HEK293T (cell line): ENCODE measurements around the gene DLG1.

Experiments used
- CTCF ChIA-PET: fragments of 350-600 bp; formaldehyde crosslinking; extraction: SDS; loops from one replicate; lab custom pipeline; 2021; ENCODE audit warnings: antibody characterized with exemption, inconsistent platforms; lab: Yijun Ruan, JAX
- POLR2A ChIA-PET: fragments of 350-600 bp; formaldehyde crosslinking; extraction: SDS; loops from one replicate; lab custom pipeline; 2020; ENCODE audit warnings: antibody characterized with exemption, inconsistent platforms; lab: Yijun Ruan, JAX
- DNase-seq: peaks from one replicate; pipeline ENCODE4 v3.0.0; 2012; ENCODE audit warnings: mixed read lengths; ENCODE audit errors: extremely low spot score
- ARNT ChIP-seq: fragments of 450-650 bp; IDR thresholded peaks from 2 replicates; pipeline ENCODE4 v1.6.1; 2017; ENCODE audit warnings: mild to moderate bottlenecking
- BHLHE40 ChIP-seq: fragments of 450-650 bp; IDR thresholded peaks from 2 replicates; pipeline ENCODE4 v1.6.1; 2016; ENCODE audit warnings: mild to moderate bottlenecking, moderate library complexity, borderline replicate concordance
- CTBP1 ChIP-seq: fragments of 450-650 bp; IDR thresholded peaks from 2 replicates; pipeline ENCODE4 v1.6.1; 2016; ENCODE audit warnings: borderline replicate concordance
- ELF4 ChIP-seq: fragments of 450-650 bp; IDR thresholded peaks from 2 replicates; pipeline ENCODE4 v1.6.1; 2017; ENCODE audit warnings: antibody characterized with exemption
- FOXA1 ChIP-seq: fragments of 450-650 bp; IDR thresholded peaks from 2 replicates; pipeline ENCODE4 v1.6.1; 2016; ENCODE audit warnings: mild to moderate bottlenecking
- FOXK2 ChIP-seq: fragments of 450-650 bp; IDR thresholded peaks from 2 replicates; pipeline ENCODE4 v1.6.1; 2016; ENCODE audit warnings: mild to moderate bottlenecking
- FOXM1 ChIP-seq: fragments of 450-650 bp; IDR thresholded peaks from 2 replicates; pipeline ENCODE4 v1.6.1; 2017; ENCODE audit warnings: mild to moderate bottlenecking, borderline replicate concordance
- HDGF ChIP-seq: fragments of 450-650 bp; IDR thresholded peaks from 2 replicates; pipeline ENCODE4 v1.6.1; 2017; ENCODE audit warnings: antibody characterized with exemption, borderline replicate concordance
- L3MBTL2 ChIP-seq: fragments of 450-650 bp; conservative IDR thresholded peaks from 2 replicates; pipeline ENCODE4 v1.6.1; 2016; ENCODE audit warnings: mild to moderate bottlenecking
- LEF1 ChIP-seq: fragments of 450-650 bp; IDR thresholded peaks from 2 replicates; pipeline ENCODE4 v1.6.1; 2017; ENCODE audit warnings: mild to moderate bottlenecking, borderline replicate concordance
- NFRKB ChIP-seq: fragments of 450-650 bp; IDR thresholded peaks from 2 replicates; pipeline ENCODE4 v1.6.1; 2016; ENCODE audit warnings: mild to moderate bottlenecking, moderate library complexity
- SP1 ChIP-seq: fragments of 450-650 bp; IDR thresholded peaks from 2 replicates; pipeline ENCODE4 v1.6.1; 2017
- SUZ12 ChIP-seq: fragments of 450-650 bp; IDR thresholded peaks from 2 replicates; pipeline ENCODE4 v1.6.1; 2016; ENCODE audit warnings: mild to moderate bottlenecking
- TARDBP ChIP-seq: fragments of 450-650 bp; IDR thresholded peaks from 2 replicates; pipeline ENCODE4 v1.6.1; 2016
- ZNF384 ChIP-seq: fragments of 450-650 bp; IDR thresholded peaks from 2 replicates; pipeline ENCODE4 v1.6.1; 2016
- TF ChIP-seq, protein P1 (sequence below): fragments of 450-650 bp; IDR thresholded peaks from 2 replicates; pipeline ENCODE4 v1.6.1; 2016

DLG1 gene

DNA sequence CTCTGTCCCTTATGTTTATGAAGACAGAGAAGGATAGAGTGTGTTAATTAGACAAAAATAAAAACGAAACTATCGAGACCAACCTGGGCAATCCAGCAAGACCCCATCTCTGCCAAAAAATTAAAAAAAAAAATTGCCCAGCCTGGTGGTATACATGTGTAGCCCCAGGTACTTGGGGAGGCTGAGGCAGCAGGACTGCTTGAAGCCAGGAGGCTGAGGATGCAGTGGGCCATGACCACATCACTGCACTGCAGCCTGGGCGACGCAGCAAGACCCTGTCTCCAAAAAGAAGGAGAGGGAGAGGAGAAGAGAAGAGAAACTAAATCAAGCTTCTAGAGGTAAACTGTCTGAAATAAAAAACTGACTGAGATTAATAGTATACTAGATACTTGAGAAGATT lies 32.1 kb downstream of the DLG1 start:
- DNase-seq = no peak
- TF ChIP-seq L3MBTL2 (no peak), FOXM1 (no peak), BHLHE40 (no peak), SUZ12 (no peak), FOXA1 (no peak), TARDBP (no peak)
- CTCF ChIA-PET = no interaction called here
- POLR2A ChIA-PET = no interaction called here

- POLR2A ChIA-PET = no interaction called here
- DNase-seq = no peak
- no peak for TF ChIP-seq FOXM1
- no peak for TF ChIP-seq ARNT
- no peak for TF ChIP-seq NFRKB
- no peak for TF ChIP-seq SP1
- TF ChIP-seq, protein P1, sequence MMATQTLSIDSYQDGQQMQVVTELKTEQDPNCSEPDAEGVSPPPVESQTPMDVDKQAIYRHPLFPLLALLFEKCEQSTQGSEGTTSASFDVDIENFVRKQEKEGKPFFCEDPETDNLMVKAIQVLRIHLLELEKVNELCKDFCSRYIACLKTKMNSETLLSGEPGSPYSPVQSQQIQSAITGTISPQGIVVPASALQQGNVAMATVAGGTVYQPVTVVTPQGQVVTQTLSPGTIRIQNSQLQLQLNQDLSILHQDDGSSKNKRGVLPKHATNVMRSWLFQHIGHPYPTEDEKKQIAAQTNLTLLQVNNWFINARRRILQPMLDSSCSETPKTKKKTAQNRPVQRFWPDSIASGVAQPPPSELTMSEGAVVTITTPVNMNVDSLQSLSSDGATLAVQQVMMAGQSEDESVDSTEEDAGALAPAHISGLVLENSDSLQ = no peak
- TF ChIP-seq LEF1 = no peak
- no peak for TF ChIP-seq HDGF
- no peak for TF ChIP-seq ELF4
- no peak for TF ChIP-seq SUZ12
- TF ChIP-seq L3MBTL2 = no peak
- no peak for TF ChIP-seq BHLHE40
- TF ChIP-seq FOXA1 = no peak
- TF ChIP-seq CTBP1 = no peak
- CTCF ChIA-PET = no interaction called here
These were observed 35.7 kb downstream of the DLG1 start for GRCh38 chr3:197262709-197263108.

GRCh38 chr3:197261164-197261509 lies 37.3 kb downstream of the DLG1 start:
- TF ChIP-seq HDGF (no peak), ARNT (no peak), TARDBP (no peak), ELF4 (no peak), LEF1 (no peak), L3MBTL2 (no peak), SP1 (no peak), SUZ12 (no peak), FOXK2 (no peak), CTBP1 (no peak), FOXM1 (no peak)
- TF ChIP-seq, protein P1 = no peak
- CTCF ChIA-PET = no interaction called here
- no peak for DNase-seq
- POLR2A ChIA-PET = no interaction called here

DNA sequence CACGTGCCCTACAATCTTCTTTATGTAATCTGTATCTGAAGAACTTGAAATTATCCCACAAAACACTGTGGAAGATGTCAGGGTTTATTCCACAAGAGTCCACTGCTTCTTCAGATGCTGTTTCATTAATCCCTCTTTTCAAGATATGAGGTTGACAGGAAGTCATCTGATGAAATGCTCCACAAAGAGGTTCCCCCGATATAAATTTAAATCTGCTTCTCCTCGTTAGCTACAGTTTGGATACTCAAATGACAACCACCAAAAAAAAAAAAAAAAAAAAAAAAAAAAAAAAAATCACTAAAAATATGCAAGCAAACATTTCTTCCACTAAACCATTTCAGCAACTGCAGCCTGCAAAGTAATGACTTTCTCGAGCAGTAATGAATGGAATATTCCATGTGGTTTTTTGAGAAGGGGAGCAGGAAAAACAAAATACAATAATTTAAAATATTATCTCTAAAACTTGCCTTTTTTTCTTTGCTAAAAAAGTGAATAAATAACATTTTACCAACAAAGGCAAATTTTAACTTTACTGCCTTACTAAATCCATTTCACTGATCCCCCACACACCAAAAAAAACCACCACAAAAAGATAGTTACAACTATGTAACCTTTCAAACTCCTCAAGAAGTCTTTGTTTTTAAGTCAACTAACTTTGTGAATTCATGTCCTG lies 37.8 kb downstream of the DLG1 start:
- CTCF ChIA-PET = no interaction called here

GRCh38 chr3:197259096-197259495 lies 39.3 kb downstream of the DLG1 start:
- TF ChIP-seq CTBP1 (no peak), TARDBP (no peak), L3MBTL2 (no peak), NFRKB (no peak), FOXA1 (no peak), LEF1 (no peak), SP1 (no peak), ZNF384 (no peak), HDGF (no peak), FOXK2 (no peak), ARNT (no peak)
- no peak for DNase-seq
- POLR2A ChIA-PET = no interaction called here
- CTCF ChIA-PET = no interaction called here

More for the DNA sequence above, 37.8 kb downstream of the DLG1 start:
- POLR2A ChIA-PET = no interaction called here
- no peak for DNase-seq
- no peak for TF ChIP-seq ZNF384
- TF ChIP-seq FOXM1 = no peak
- no peak for TF ChIP-seq ELF4
- no peak for TF ChIP-seq LEF1

- ChIA-PET POLR2A (no interaction called here), CTCF (no interaction called here)
- TF ChIP-seq BHLHE40 = no peak
- TF ChIP-seq FOXK2 = no peak
- no peak for TF ChIP-seq HDGF
- no peak for TF ChIP-seq FOXM1
- TF ChIP-seq L3MBTL2 = no peak
- TF ChIP-seq TARDBP = no peak
- TF ChIP-seq NFRKB = no peak
- no peak for TF ChIP-seq LEF1
- no peak for TF ChIP-seq ELF4
- TF ChIP-seq ARNT = no peak
- DNase-seq = no peak
These were observed 40.1 kb downstream of the DLG1 start for GRCh38 chr3:197258168-197258755.

- POLR2A ChIA-PET = no interaction called here
- no peak for DNase-seq
- TF ChIP-seq TARDBP = no peak
- no peak for TF ChIP-seq FOXM1
- TF ChIP-seq SUZ12 = no peak
- TF ChIP-seq CTBP1 = no peak
- TF ChIP-seq ARNT = no peak
- TF ChIP-seq BHLHE40 = no peak
- TF ChIP-seq NFRKB = no peak
- TF ChIP-seq LEF1 = no peak
- no peak for TF ChIP-seq SP1
- TF ChIP-seq, protein P1 = no peak
- TF ChIP-seq FOXK2 = no peak
- no peak for TF ChIP-seq FOXA1
- no peak for TF ChIP-seq ZNF384
- no peak for TF ChIP-seq HDGF
- TF ChIP-seq ELF4 = no peak
- no peak for TF ChIP-seq L3MBTL2
- CTCF ChIA-PET = interaction anchor here (0.6 kb wide), 1 partner anchor 137 kb away, joined by 3 read pairs; no protein-coding TSS in a partner anchor
These were observed 40.7 kb downstream of the DLG1 start for GRCh38 chr3:197257711-197258110.
